ENCODE data around the gene GALK2.
"Not testable (repeated sequence)": the region's sequence is repeated elsewhere in the genome, so short reads cannot be mapped to it uniquely, and the experiment has no call there.

The GALK2 gene

GRCh38 chr15:49155834-49156627 lies 14.0 kb upstream of the GALK2 start:
- TF ChIP-seq CTCF (IDR thresholded peaks at IDR 0.05; ENCODE audit: low read depth, low read length): no peak

GRCh38 chr15:49163678-49164077 lies 6.4 kb upstream of the GALK2 start:
- TF ChIP-seq CTCF (IDR thresholded peaks at IDR 0.05; ENCODE audit: low read depth, low read length): no peak
- no peak for DNase-seq (ENCODE audit: low read depth, low spot score)
- in situ Hi-C loops (cut with HindIII; ENCODE audit: low sequenced_read_pairs): no loop called here
- no peak overlapping the region for H3K4me3 ChIP-seq (ENCODE audit: low read depth, low read length)

More at GRCh38 chr15:49155834-49156627, 14.0 kb upstream of the GALK2 start:
- H3K4me3 ChIP-seq (ENCODE audit: low read depth, low read length): peak overlapping the region; percentile 100
- DNase-seq (ENCODE audit: low read depth, low spot score): peak; percentile 28
- in situ Hi-C loops (cut with HindIII; ENCODE audit: low sequenced_read_pairs): no loop called here

- TF ChIP-seq CTCF (IDR thresholded peaks at IDR 0.05; ENCODE audit: low read depth, low read length): no peak
Observed at GRCh38 chr15:49164865-49165264, 5.2 kb upstream of the GALK2 start.

GRCh38 chr15:49168016-49168415 lies 2.0 kb upstream of the GALK2 start:
- H3K4me3 ChIP-seq (ENCODE audit: low read depth, low read length): no peak overlapping the region
- no peak for DNase-seq (ENCODE audit: low read depth, low spot score)
- no peak for TF ChIP-seq CTCF (IDR thresholded peaks at IDR 0.05; ENCODE audit: low read depth, low read length)
- in situ Hi-C loops (cut with HindIII; ENCODE audit: low sequenced_read_pairs): no loop called here

More at GRCh38 chr15:49164865-49165264, 5.2 kb upstream of the GALK2 start:
- H3K4me3 ChIP-seq (ENCODE audit: low read depth, low read length): no peak overlapping the region
- DNase-seq (ENCODE audit: low read depth, low spot score): no peak
- in situ Hi-C loops (cut with HindIII; ENCODE audit: low sequenced_read_pairs): no loop called here

- TF ChIP-seq CTCF (IDR thresholded peaks at IDR 0.05; ENCODE audit: low read depth, low read length): no peak
- no peak for DNase-seq (ENCODE audit: low read depth, low spot score)
- in situ Hi-C loops (cut with HindIII; ENCODE audit: low sequenced_read_pairs): no loop called here
- H3K4me3 ChIP-seq (ENCODE audit: low read depth, low read length): no peak overlapping the region
Observed at GRCh38 chr15:49171790-49172189, 1.7 kb downstream of the GALK2 start.

- no peak for TF ChIP-seq CTCF (IDR thresholded peaks at IDR 0.05; ENCODE audit: low read depth, low read length)
- DNase-seq (ENCODE audit: low read depth, low spot score): no peak
- H3K4me3 ChIP-seq (ENCODE audit: low read depth, low read length): no peak overlapping the region
- in situ Hi-C loops (cut with HindIII; ENCODE audit: low sequenced_read_pairs): no loop called here
Observed at GRCh38 chr15:49174902-49175301, 4.9 kb downstream of the GALK2 start.

- H3K4me3 ChIP-seq (ENCODE audit: low read depth, low read length); DNase-seq (ENCODE audit: low read depth, low spot score); in situ Hi-C loops (cut with HindIII; ENCODE audit: low sequenced_read_pairs): not testable (repeated sequence)
Observed at GRCh38 chr15:49175582-49176397, 5.7 kb downstream of the GALK2 start.

Measured in astrocyte of the spinal cord (primary cell).